ENCODE measurements around the gene INPP5D. TPM values are rescaled to one million over a fixed set of nuclear protein-coding genes. Genes with fewer than 3 reads are reported as not detected.
"Not testable (repeated sequence)": the region's sequence is repeated elsewhere in the genome, so short reads cannot be mapped to it uniquely, and the experiment has no call there.

The INPP5D gene
- polyA plus RNA-seq, 10 donors: 4.7 to 9.5 (median 7.2) TPM

DNA sequence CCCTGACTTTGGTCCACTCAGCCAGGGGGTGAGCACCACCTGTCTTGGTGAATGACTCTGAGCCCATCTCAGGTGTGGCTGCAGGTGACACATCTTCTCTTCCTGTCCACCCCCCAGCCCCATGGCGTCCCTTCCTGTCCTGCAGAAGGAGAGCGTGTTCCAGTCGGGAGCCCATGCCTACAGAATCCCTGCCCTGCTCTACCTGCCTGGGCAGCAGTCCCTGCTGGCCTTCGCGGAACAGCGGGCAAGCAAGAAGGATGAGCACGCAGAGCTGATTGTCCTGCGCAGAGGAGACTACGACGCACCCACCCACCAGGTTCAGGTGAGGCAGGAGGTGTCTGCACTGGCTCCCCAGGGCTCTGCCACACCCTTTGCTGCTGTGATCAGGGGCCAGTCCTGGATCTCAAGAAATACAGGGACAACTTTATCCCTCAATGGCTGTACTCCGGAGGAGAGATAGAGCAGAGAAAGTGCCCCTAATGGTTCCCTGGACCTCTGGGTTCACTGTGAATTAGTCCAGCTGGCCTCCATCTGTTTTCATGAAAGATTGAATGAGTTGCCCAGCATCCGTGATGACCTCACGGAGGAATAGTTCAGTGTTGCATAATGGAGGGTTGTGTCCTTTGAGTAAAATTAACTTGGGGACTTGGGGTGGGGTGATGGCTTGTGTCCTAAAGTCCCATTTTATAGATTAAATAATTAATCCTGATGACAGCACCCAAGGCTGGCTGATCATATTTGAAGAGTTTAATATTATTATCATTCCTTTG is 27.4 kb upstream of the INPP5D start, which contains the start of gene NEU2:
TSS of gene NEU2 (plus strand) at position 122 of the 770 bp plus-strand sequence. CDS start at position 122, 0 bp downstream.
- no peak for DNase-seq

DNA sequence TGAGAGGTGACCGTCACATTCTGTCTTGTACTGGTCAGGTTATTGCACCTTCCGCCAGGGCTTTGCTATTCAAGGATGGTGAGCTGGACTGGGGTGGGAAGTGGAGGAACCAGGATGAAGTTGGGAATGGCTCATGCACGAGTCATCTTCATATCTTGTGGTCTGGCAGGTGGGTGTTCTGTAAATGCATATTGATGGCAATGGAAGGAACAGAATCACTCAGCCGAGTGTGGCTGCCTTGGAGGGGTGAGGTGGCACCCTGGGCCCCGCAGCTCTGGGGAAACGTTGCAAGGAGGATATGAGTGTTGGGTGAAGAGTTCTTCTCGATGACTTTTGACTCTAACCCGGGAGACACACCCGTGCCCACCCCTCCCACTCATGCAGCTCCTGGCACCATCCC is 26.5 kb upstream of the INPP5D start:
- no peak for DNase-seq

DNA sequence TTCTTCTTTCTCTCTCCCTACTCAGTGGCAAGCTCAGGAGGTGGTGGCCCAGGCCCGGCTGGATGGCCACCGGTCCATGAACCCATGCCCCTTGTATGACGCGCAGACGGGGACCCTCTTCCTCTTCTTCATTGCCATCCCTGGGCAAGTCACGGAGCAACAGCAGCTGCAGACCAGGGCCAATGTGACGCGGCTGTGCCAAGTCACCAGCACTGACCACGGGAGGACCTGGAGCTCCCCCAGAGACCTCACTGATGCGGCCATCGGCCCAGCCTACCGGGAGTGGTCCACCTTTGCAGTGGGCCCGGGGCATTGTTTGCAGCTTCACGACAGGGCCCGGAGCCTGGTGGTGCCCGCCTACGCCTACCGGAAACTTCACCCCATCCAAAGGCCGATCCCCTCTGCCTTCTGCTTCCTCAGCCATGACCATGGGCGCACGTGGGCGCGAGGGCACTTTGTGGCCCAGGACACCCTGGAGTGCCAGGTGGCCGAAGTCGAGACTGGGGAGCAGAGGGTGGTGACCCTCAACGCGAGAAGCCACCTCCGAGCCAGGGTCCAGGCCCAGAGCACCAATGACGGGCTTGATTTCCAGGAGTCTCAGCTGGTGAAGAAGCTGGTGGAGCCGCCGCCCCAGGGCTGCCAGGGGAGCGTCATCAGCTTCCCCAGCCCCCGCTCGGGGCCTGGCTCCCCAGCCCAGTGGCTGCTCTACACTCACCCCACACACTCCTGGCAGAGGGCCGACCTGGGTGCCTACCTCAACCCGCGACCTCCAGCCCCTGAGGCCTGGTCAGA is 25.9 kb upstream of the INPP5D start:
- no peak for DNase-seq

DNA sequence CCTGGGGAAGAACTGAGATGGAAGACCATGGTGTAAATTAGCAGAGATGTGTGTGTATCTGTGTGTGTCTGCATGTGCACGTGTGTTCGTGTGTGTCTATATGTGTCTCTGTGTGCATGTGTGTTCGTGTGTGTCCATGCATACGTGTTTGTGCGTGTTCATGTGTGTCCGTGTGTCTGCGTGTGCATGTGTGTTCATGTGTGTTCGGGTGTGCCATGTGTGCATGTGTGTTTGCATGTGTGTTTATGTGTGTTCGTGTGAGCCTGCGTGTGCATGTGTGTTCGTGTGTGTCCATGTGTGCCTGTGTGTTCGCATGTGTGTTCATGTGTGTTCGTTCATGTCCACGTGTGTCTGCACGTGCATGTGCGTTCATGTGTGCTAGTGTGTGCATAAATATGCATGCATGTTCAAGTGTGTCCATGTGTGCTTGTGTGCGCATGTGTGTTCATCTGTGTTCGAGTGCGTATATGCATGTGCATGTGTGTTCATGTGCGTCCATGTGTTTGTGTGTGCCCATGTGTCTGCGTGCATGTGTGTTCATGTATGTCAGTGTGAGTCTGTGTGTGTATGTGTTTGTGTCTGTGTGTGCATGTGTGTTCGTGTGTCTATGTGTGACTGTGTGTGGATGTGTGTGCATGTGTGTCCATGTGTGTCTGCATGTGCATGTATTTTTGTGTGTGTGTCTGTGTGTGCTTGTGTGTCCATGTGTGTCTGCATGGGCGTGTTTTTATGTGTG is 24.5 kb upstream of the INPP5D start:
- no peak for DNase-seq

DNA sequence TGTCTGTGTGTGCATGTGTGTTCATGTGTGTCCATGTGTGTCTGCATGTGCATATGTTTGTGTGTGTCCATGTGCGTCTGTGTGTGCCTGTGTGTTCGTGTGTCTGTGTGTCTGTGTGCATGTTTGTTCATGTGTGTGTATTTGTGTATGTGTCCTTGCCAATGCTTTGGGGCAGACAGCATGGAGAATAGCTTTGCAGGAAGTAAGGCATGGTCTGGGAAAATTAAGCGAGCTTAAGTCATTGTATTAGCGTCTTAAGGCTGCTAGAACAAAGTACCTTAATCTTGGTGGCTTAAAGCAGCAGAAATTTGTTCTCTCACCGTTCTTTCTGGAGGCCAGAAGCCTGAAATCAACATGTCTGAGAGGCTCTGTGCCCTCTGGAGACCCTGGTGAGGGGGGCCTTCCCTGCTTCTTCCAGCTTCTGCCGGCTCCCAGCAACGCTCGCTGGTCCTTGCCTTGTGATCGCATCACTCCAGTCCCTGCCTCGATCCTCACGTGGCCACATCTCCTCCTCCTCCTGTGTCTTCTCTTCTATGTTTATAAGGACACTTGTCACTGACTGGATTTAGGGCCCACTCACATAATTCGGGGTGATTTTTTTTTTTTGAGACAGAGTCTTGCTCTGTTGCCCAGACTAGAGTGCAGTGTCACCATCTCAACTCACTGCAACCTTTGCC is 23.8 kb upstream of the INPP5D start:
- DNase-seq: no peak

DNA sequence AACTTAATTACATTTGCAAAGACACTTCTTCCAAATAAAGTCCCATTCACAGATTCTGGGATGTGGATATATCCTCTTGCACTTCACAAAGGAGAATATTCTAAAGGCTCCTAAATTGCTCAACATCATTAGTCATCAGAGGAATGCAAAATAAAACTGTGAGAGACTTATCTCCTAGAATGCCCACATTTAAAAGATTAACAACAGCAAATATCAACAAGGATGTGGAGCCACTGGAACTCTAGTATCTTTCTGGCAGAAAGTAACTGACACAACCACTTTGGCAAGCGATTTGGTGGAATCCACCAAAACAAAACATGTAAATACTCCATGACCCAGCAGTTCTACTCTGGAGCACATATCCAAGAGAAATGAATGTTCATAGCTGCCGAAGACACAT is 23.1 kb upstream of the INPP5D start:
- no peak for DNase-seq

DNA sequence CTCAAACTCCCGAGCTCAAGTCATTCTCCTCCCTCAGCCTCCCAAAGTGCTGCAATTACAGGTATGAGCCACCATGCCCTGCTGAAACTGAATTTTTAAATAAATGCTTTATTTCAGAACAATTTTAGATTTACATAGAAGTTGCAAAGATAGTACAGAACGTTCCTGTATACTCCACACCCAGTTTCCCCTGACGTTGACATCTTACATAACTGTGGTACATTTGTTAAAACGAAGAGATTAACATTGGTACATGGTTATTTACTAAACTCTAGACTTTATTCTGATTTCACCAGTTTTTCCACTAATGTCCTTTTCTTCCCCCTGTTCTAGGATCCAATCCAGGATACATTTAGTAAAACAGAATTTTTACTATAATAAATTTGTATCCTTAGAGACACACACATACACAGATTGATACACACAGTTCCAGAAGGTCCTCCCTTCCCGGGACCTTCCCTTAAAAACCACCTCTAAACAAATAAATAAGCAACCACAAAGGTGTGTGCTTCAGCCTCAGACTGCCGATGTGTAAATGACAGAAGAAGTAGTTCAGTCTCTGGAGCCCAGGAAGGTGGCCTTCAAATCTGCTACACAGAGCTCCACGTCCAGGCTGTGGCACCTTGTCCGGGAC is 20.8 kb upstream of the INPP5D start:
- no peak for DNase-seq

DNA sequence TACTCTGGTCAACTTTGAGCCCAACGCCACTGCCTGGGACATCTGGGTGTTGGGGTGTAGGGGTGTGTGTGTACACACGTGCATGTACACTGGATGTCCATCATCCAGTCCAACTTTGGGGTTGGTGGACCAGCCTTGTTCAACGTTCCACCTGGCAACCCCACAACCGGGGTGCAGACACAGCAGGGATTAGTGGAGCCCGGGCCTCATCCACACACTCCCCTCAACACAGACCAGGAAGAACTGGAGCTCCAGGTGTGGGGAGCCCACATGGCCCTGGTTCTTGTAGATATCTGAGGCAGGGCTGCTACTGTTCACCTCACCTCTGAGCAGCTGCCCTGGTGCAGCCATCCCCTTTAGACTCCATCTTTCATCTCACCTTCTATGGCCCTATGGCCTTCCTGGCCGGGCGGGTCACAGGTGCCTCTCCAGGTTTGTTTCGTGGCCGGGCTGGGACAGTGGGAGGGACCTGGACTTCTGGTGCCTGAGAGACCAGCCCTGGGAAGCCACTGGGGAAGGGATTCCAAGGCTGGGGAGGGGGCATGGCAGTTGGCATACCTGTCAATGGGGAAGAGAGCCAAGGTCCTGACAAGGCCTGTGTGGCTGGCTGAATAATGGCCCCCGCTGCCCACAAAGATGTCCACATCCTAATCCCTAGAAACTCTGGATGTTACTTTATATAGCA is 20.2 kb upstream of the INPP5D start:
- no peak for DNase-seq

DNA sequence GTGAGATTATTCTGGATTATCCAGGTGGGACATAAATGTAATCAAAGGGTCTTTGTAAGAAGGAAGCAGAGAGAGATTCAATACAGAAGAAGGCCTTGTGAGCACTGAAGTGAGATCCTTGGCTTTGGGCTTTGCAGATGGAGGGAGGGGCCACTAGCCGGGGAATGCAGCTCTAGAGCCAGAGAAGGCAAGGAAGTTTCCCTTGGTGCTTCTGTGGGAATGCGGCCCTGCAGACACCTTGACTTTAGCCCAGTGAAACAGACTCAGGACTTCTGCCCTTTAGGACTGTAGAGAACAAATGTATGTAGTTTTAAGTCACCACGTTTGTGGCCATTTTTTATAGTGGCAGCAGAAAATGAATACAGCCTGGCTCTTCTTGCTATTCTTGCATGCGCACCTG is 19.6 kb upstream of the INPP5D start:
- no peak for DNase-seq

DNA sequence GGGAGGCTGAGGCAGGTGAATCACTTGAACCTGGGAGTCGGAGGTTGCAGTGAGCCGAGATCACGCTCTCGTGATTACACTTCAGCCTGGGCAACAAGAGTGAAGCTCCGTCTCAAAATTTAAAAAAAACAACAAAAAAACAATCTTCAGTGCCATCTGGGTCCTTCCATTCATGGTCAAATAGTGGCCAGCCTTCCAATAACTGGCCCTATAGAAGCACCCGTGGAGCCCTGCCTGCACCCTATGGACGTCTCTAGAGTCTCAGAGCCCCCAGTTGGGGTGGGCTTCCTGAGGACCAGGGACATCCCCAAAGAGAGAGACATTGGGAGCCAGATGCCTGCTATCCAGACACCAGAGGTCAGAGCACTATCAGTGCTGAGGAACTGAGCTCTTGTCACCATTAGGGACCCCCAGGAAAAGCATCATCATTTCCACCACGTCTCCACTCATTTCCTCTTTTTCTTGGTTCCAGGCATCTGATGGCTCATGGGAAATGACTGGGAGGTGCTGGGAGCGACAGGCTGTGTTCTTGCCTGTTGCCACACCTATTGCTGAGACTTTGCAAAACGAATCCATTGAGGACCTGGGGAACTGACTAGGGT is 18.3 kb upstream of the INPP5D start:
- no peak for DNase-seq

DNA sequence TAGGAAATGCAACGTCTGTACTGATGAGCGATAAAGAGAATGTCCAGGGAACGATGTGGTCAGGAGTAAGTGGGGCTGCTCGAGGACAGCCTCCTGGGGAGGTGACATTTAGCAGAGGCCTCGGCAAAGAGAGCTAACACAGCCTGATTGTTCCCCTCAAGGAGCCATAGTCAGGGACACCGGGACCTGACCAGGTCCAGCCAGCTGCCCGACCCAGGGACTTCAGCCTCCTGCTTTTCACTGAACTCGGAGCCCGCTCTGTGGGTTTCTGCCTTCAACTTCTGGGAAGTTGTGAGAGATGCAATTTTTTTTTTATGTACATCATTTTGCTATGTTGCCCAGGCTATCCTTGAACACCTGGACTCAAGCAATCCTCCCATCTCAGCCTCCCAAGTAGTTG is 17.6 kb upstream of the INPP5D start:
- DNase-seq: no peak

DNA sequence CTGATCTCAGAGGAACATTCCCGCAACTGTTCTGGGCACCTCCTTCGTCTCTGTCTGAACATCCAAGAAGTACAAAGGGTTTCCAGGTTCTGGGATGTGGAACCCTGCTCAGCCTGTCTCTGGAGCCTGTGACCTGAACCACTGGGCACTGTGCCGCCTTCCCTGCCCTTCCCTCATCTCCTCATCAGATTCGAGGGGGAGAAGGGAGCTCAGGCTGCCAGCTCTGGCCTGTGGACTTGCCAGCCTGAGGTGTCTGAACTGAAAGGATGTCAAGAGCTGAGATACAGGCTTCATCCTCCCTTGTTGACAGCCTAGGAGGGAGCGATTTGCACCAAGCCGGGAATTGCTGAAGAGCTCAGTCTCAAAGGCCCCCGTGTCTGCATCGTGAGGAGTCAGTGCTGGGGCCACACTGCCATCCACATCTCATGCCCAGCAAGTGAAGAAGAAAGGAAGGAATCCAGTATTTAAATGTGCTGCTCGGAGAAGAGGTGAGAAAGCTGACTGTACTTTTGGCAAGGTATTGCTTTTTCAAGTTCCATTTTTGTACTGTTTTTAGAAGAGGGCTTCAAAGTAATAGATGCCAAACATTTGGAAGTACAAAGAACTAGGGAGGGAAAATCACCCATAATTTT is 15.1 kb upstream of the INPP5D start:
- no peak for DNase-seq

DNA sequence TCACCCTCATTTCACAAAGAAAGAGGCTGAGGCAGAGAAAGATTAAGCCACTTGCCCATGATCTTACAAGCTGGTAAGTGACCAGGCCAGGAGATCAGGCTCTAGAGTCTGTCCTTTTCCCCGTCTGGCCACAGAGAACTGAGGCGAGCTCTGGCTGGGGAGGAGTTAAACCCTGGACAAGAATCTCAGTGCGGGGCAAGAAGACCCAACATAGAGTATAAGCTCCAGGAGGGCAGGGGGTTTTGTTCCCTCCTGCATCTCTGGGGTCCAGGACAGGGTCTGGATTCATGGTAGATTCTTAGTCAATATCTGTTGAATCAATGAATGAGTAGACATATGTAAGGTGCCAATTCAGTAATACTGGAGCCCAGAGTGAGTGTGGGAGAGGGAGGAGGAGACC is 12.9 kb upstream of the INPP5D start:
- no peak for DNase-seq

DNA sequence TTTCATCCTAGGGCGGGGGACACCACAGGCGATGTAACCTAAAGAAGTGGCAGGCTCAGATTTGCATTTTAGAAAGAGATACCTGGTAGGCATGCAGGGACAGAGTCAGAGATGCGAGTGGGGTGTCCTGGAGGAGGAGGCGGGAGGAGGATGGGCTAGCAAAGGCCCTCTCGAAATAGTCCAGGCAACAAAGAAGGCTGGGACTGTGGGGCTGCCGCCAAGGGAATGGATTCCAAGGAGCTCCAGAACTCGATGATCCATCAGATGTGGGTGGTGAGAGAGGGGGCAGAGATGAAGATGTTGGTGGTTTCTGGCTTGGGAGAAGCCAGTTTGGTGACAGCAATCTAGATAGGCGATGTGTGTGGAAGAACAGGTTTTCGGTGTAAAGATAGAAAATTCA is 12.5 kb upstream of the INPP5D start:
- DNase-seq: no peak

DNA sequence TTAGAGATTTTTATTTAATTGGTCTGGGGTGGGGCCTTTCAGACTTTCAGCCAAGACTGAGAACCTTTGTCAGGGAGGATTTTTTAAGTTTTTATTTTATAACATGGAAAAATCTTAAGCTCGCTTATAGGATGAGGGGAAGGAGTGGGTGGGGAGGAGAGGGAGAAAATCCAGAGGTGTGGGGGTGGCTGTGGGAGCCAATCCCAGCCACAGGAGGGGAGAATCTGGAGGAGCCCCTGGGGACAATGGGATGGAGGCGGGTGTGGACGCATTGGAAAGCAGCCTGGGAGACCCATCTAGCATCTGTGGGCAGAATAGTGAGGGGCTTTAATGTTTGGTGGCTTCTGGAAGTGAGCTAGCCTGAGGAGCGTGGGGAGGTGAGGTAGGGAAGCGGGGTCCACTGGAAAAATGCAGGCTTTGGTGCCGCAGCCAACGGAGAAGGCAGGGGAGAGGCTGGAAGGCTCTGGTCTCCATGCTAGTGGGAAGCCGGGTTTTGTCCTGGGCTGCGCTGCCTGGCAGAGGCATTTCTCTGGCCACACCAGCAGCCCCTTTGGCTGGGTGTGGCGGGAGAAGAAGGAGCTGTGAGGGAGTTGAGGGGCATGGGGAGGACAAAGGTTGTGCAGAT is 11.5 kb upstream of the INPP5D start:
- DNase-seq: no peak

DNA sequence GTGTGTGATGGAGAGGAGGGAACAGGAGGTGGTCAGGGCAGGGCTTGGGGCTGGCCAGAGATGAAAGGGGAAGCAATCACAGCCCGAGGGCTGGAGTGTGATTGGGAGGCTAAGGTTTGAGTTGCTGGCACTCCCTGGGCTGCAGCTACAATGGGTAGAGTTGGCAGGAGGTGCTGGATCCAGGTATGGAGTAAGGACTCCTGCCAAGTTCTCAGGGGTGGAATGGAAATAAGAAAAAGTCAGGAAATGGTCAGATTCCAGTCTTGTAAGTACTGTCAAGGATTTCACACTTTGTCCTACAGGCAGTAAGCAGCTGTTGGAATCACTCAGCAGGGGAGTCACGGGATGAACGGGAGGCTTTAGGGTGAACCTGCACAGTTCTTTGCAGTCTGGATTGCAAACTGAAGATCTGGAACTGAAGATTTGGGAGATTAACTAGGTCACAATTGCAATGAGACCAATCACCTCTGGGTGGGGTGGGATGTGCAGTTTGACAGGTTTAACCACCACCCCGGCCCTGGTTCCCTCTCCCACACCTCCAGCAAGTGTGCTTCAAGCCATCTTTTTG is 10.9 kb upstream of the INPP5D start:
- no peak for DNase-seq

DNA sequence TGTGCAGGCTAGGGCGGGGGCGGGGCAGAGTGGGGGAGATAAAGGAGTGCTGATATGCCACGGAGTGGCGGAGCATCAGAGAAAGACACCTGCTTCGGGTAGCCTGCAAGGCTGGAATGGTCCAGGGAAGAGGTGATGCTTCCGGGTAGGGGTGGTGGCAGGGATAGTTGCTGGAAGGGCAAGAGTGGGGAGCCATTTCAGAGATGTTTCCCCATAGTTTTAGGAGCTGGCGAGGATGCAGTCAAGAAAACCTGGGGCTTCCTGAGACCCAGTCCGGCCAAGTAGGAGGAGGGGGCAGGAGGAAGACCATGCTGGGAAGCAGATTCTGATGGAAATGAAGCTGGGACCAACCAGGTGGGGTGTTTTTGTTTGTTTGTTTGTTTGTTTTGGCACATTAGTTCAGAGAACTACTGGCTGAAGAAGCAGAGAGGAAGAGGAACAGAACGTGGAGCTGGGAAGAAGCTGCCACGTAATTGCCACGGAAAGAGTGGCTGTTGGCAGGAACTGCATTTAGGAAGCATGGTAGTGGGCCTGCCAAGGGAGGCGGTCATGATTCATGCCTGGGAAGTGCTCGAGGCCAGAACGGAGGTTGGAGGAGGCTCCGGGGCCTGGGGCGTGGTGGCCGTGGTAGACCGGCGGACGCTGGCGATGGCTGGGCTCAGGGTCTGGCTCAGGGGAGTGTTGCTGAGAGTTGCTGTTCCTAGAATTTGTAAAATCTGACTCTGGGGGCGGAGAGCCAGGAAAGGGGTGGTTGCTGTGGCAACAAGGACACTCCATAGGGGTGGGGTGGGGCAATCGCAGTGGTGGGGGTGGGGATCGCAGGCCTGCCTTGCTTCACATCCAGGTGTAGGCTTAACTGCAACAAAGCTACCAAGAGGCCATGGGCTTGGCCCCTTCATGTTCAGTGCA is 8.6 kb upstream of the INPP5D start:
- DNase-seq: peak in 1 of 3 donors; percentile 60

DNA sequence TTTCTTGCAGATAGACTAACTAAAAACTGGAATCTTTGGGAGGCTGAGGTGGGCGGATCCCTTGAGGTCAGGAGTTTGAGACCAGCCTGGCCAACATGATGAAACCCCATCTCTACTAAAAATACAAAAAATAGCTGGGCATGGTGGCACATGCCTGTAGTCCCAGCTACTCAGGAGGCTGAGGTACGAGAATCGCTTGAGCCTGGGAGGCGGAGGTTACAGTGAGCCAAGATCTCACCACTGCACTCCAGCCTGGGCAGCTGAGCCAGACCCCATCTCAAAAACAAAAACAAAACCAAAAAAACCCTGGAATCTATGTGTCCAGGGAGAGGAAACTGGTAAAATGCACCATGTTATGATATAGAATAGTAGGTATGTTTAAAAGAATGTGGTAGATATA is 7.6 kb upstream of the INPP5D start:
- DNase-seq: not testable (repeated sequence)
